Measurements from ENCODE around the gene EBF3.

EBF3 gene

DNA sequence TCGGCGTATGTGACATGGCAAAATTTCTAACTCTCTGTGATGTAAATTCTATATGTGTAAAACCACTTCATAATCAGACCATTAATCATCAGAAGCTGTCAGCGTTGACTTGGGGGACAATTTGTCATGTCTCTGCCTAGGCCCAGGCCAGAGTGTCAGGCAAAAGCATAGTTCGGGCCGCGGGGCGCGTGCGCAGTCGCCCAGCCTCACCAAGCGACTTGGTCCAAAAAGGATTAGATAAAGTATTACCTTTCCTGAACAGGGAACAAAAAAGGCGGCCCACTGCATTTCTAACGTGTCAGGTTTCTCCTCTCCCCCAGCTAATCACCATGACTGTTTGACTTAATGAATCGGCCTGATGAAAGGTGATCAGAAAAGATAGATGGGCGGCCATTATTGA is 114.2 kb downstream of the EBF3 start:
- DNase-seq, result no peak

DNA sequence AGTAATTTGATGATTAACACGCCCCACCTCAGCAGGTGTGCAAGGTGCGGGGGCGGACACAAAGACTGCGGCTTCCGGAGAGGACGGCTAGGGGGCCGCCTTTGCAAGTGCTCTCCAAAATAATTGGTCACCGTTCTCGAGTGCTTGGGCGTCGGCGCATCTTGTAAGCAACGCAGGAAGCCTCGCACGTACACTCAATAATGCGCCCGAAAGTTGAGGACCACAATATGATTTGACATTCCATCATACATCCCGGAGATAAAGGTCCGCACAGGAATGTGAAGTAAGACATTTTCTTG is 114.7 kb downstream of the EBF3 start:
- DNase-seq, result no peak

DNA sequence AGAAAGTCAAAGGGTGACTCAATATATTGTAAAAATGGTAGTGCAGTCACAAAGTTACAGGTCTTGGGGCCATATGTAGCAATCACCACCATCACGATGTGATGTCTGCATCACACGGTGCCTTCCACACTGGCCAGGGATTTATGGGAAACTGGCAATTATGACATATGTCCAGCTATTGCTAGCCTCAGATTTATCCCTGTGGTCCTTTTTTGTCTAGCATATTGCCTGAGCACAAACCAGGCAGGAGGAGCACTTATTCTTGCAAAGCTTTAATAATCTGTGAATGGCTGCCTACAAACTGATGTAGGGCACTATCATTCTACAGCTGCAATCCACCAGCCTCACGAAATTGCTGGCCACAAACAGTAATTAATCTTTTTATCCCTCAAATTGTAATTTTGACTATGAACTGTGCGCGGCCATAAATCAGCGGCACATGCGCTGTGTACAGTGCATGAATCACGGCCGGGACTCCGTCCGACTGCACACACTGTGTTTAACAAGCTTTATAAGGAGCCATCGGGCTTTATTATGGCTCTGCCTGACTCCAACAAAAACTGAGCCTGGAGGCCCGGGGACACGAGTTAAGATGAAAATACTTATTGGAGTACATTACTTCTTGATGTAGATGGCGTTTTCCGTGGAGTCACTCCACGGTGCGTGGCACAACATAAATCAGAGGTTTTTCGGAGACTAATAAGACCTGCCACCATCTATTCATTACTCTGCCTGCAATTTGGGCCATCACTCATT is 115.2 kb downstream of the EBF3 start:
- DNase-seq, result no peak

DNA sequence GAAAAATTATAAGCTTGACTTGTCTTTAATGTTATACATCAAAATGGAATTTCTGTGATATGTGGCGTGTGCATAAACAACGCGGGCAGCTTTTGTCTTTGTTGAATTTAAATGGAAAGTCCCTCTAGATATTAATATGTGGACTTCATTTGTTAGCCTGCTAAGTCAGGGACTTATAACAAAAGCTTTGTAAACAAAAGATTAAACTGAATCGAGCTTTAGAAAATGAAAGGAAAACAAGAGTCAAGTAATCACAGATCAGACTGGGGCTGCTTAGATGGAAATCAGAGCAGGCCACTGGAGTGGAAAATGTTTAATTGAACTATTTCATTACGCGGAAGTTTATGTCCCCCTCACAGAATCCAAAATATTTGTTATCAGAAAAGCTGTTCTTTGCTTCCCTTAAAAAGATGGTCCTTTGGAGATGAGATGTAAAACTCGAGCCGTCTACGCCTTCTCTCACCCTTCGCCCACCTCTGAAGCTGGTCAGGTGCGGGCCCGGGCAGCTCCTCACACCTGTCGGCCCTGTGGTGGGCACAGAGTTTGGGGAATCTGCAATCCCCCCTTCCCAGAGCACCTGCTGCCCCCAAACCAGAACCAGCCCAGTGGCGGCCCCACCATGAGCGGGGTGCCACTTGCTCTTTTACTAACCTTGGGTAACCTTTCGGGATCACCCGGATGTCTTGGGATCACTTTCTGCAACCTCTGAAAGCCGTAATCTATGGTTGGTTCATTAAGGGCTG is 116.2 kb downstream of the EBF3 start:
- DNase-seq, result no peak

DNA sequence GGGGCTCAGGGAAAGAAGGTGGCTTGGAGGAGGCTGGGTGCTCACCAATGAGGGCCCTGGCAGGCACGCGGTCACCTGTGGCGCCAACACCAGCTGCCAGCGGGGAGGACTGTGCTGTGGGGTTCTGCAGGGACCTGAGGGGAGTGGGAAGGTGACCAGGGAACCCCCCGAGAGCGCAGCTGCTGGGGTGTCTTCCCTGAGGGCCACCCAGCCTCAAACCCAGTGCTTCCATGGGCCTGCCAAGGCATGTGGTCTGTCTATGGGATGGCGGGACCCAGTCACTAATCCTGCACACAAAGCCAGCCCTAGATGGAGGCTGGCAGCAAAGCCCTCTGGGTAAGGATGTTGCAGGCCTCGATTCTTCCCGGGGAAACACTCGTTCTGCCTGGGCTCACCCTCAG is 117.1 kb downstream of the EBF3 start:
- no peak for DNase-seq

DNA sequence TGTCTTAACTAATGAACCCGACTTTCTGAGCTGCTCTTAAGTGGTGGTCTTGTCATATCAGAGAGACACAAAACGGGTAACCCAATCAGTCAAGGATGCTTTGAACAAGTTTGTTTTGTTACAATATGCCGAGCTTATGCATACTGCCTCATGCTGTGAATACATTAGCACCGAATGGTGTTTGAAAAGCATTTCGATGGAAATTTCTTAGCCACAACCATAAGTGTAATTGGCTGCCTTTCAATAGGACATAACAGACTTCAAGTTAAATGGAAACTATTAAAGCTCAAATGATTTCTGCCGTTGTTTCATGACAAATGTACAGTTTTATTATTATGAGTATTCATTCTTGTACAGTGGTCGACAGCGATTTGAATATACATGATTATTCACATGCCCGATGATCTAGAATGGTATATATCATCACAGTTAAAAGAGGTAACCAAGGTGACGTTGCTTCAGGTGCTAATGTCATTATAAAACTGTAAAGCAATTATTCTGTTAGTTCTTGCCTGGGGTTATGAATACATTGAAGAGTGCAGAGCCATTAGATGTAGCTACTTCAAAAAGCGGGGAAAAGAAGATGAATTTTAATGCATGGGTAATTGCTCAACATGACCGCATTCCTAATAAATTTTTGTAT is 118.8 kb downstream of the EBF3 start:
- no peak for DNase-seq

DNA sequence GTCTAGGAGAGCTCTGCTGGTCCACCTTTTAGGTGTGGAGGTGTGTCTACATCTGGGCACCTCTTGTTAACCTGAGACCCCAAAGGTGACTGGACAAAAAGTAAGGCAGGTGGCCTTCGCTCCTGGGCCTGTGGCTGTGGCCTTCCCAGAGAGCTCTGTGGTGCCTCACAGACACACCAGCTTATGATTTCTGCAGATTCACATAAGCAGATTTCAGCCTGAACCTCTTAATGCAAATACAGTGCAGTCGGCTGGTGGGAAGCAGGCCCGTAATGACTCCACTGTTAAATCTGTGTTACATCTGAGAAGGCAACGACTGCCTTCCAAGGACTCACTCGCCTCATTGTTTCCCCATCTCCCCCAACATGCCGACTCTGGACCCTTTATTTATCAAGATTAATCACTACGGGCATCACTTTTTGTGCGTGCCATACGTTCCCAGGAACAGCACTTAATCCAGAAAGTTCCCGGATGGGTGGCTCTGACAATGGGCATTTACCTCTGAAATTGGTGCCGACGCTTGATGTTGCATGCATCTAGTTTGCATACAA is 119.8 kb downstream of the EBF3 start:
- DNase-seq, result no peak

DNA sequence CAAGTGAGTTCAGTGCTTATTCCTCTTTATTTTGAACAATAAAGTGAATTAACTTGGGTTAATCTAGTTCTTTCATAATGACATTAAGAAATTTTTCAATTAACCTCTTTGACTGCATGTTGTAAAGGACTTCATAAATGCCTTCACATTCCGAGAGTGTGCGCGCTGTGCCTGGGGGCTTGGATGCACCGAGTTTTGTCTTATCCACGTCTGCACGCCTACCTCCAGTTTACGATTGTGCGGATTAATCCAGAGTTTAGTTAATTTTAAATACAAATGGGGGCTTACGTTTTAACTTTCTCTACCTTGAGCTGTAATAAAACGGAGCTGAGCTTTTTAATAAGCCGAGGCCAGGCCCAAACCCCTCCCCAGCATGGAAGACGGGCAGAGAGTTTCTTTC is 120.4 kb downstream of the EBF3 start:
- DNase-seq, result no peak

DNA sequence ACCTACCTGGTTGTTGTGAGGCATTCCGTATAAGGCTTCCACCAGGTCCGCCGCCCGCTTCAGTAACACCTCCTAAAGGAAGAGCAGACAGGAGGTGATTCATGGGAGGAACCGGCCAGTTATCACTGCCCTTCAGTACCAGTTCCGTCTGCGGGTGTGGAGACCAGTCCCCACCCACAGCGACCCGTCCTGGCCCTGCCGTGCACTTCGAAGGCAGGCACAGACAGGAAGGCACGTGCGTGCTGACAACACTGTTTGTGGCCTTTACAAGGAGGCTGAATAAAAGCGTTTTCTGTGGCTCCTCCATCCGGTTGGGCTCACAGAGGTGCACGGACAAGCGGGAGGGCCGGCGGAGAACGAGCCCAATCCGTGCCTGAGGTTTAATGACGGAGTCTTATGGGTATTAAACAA is 120.9 kb downstream of the EBF3 start:
- no peak for DNase-seq

DNA sequence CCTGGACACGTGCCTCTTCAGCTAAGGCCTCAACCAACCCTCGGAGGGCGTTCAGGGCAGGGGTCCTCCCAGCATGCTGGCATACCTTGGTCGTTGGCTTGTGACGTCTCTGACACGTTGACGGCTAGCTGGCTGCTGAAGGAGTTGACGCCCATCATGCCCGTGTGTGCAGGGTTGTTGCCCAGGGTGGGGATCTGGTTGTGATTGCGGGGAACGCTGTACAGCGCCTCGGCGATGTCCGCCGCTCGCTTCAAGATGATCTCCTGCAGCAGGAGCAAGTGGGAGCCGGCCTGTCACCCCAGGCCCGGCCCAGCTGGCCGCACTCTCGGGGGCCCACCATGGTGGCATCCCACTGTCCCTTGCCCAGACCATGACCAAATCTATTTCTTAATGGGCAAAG is 122.0 kb downstream of the EBF3 start:
- no peak for DNase-seq

DNA sequence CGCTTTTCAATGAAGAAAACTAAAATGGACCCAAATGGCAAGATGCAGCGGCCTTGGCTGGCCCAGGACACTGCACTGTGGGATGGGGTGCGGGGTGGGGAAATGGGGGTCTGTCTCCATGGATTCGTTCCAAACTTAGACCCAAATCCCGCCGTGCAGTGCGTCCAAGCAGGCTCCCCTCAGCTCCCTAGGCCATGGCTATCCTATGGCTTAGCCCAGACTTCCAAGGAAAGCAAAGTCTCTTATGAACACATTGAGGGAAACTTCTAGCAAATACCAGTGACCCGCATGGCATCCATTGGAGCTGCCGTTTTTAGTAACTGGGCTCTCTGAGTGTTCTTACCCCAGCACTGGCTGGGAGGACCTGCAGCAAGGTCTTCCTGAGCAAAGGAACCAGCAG is 122.5 kb downstream of the EBF3 start:
- DNase-seq, result no peak

DNA sequence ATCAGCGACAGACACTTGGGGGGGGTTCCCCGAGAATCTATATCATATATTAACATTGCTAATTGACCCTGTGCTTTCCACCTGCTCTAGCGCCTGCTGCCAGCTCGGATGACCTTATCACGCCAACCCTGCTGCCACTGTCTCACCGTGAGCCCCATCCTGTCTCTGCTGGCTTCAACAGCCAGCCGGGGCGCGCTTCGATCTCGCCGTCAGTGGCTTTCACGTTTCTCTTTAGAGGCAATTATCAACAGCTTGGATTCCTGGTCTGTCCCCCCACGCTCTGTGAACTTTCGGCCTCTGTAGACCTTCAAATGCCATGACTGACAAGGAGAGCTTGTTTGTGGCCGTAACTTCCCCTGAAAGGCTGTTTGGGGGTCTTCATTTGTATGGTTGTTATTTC is 123.0 kb downstream of the EBF3 start:
- no peak for DNase-seq

DNA sequence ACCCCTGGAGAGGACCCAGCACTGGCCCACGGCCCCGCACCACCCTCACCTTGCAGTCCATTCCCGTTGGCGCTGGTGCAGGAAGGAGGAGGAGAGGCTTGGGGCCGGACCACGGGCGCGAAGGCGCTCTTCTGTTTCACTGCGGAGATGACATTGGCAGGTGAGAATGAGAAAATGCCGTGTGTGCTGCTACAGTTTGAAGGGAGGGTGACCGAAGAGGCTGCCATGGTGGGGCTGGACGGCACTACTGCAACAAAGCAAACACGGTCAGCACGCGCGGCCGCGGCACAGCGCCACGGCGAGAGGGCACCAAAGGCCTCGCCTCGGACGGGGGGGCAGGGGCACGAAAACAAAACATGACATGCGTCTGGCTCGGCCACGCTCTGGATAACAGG is 123.9 kb downstream of the EBF3 start:
- DNase-seq, result no peak

DNA sequence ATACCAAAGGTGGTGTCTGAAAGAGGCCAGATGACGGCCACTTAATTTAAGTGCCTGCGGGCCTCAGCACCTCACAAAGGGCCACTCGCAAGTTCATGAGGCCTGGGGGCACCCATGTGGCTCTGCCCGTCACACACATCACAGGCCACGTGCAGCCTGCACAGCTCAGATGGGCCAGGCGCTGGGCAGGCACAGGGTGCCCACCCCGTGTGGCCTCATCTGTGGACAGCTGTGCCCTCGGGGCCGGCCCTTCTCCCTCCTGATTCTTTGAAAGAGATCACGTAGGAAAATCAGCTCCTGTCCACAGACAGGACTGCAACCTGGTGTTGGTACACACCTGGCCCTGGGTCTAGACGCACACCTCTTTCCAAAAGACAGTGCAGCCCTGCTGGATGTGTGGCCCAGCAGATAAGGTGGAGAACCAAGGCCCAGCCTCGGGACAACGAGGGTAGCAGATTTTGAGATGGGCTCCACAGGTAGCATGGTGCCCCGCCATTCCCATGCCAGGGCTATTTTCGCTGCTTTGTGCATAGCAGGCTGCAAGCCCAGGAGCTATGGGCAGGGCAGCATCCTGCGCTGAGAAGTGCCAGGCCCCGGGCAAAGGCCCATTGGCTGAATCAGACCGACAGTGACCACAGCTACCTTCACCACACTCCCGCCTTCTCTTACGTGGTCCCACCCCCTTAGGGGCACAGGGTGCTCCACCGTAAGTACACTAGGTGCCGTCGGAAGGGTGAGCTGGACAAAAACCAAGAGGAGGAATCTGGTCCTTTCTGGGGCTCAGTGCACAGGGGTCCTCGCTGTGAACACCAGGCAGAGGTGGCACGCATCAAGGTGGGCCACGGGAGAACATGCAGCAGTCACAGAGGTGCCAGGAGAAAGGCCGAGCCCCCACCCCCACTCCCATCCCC is 124.5 kb downstream of the EBF3 start:
- DNase-seq, result no peak

DNA sequence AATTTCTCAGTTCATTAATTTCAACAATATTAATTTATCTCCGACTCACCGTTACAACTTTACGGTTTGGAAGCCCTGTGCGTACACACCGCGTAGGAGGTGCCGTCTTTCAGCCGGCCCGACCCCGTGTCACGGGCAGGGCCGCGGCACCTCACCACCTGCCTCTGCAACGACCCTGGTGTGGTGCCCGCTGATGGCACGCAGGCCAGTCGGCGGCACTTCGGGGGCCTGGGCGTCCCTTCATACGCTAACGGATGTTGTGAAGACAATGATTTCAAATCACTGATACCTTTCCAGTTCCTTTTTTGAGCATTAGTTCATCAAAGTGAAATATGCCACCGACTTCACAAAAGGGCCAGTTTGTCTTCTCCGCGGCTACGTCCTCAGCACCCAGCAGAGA is 125.3 kb downstream of the EBF3 start:
- no peak for DNase-seq

DNA sequence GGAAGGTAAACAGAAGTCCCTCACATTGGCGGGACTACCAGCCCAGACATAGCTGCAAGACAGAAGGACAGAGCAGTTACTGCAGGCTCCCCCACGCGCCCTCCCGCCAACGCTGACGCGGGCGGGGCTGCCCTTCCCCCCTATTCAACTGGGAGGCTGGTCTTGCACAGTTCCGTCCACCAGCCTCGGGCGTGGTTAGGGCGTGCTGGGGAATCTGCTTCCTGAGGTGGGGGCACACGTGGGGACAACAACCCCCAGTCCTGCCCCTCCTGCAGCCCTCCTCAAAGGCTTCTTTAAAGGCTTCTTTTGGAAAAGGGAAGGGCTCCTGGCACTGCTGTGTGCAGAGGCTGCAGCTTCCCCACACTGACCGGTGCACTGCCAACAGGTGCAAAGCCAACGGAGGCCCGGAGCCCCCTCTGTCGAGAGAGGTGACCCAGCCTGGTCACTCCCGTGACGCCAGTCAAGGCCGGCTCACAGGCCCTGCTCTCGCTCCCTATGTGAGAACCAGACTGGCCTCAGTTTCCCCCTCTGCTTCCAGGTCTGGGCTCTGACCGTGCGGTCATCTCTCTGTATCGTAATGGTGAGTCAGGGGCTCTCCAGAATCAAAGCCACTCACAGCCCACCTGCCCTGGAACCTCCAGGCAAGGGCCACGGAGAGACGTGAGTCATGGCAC is 126.0 kb downstream of the EBF3 start:
- DNase-seq, result no peak

DNA sequence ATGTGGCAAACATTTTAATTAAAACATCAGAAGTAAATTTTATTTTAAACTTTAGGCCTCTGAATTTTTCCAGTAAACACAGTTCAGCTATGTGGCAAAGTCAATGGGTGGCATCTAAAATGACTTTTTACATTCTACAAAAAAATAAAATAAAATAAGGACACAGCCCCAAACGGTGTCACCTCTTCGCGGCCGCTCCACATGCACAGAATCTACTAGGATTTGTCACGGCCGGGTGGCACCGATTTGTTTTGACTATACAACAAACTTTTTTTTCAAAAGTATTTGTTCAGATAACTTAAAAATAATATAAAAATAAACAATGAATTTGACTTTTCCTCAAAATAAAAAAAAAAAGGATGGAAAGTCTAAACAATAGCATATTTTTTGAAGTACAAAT is 127.8 kb downstream of the EBF3 start:
- no peak for DNase-seq

DNA sequence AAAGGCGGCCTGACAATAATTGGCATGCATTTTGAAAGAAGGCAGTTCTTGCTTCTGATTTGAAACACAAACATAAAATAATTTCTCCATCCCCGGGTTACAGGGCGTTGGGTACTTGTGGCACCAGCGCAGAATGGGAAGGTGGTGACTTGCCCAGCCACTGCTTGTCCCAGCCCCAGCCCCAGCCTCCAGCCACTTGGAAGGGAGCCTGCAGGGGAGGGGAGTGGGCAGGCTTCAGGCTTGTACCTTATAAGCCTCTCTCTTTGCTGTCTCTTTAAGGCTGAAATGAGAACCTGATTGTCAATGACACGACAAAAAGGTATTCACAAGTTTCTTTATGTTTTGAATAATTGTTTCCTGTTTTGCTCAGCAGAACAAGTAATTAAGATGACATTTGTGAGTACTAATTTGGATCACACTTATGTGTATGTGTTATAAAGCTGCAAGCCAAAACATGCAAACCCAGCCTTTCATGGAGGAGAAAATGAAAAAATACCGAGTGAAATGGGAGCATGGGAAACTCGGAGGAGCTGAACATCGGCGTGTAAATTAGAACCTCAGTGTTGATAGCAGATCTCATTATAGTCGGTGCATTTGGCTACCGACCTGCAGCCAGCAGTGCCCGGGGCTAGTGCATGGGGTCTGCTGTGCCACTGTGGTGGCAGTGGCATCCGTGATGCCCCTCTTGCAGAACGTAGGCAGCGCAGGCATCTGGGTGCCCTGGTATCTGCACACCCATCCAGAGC is 129.9 kb downstream of the EBF3 start:
- no peak for DNase-seq

DNA sequence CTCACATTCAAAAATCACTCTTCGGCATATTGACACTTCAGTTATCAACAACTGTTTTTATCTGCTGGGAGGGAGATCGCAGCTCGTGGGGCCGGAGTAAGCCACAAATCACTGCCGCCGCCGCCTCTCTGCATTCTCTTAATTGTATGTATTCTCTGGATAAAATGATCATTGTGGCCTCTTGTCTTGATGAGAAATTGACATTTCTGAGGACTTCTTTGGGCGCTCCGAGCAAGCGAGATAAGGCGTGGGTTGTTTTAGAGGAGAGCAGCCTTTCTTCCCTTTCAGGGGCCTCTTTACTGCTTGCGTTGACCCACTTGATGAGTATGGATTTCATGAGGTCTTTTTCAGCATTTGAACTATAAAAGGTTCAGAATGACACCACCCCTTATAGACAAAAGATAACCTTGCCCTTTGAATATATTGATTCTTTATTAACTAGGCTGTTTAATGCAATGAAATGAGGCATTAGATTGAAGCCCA is 130.6 kb downstream of the EBF3 start:
- no peak for DNase-seq

DNA sequence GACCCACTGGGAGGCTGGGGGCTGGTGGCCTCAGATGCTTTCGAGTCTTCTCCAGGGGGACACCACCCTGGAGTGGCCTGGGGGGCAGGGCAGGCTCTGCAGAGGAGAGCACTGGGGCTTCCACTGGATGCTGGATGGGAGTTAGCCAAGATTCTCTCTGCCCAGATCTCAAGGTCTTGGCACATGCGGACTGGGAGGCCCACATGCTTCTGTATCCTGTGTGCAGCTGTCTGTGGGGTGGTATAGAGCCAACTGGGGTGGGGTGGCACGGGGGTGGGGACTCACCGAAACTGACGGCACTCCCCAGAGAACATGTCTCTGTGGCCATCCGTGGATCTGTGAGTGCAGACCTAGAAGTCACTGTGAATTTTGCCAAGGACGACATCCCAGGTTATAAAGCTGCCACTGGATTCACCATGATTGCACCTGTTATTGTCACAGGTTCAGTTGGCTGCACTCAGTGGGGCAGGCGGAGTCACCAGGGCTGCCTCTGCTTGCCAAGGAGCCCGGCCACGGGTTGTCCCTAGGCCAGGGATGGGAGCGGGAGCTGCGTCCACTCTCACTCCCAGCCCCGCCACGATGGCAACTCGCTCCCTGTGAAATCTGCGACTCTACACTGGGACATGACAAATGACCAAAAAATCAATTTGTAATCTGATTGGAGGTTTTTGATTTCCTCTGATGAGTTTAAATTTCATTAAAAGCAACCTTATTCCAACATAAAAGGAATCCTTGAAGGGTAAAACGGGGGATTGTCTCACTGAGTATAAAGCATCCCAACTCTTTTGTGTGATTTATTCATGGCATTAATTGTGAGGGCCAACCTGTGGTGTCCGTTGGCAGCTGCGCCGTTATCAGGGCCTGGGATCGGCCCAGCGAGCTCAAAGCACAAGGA is 131.3 kb downstream of the EBF3 start:
- DNase-seq, result no peak

Data from stimulated activated CD4-positive, alpha-beta T cell treated with anti-CD3 and anti-CD28 coated beads, Interleukin-2, amount 100 ng/mL, for 24 hours (primary cell).